Measurements from ENCODE around the gene RHCG. TPM values are rescaled to one million over a fixed set of nuclear protein-coding genes. Genes with fewer than 3 reads are reported as not detected.

Gene RHCG
- polyA plus RNA-seq, 4 donors = 0.16 to 2.6 (median 2.2) TPM

Other genes with a start within 250 kb of the RHCG start
- gene POLG, start 161.8 kb downstream of the RHCG start, polyA plus RNA-seq (ENCODE audit: insufficient read length in 4 of 4) = 10 to 100 TPM; 40.1 to 58.0 (median 49.5) TPM
- gene TICRR, start 78.9 kb upstream of the RHCG start, polyA plus RNA-seq (ENCODE audit: insufficient read length in 4 of 4) = 10 to 100 TPM in 2 of 4 donors, 1 to 10 TPM in 2; 7.2 to 12.8 (median 9.5) TPM
- gene KIF7, start 158.9 kb upstream of the RHCG start, polyA plus RNA-seq (ENCODE audit: insufficient read length in 4 of 4) = 10 to 100 TPM in 2 of 4 donors, 1 to 10 TPM in 2; 9.2 to 16.1 (median 11.7) TPM
- 1 to 10 TPM in 3 of 4 donors, under 1 TPM in 1; 0.95 to 1.9 (median 1.2) TPM for gene PLIN1, start 182.8 kb upstream of the RHCG start, polyA plus RNA-seq (ENCODE audit: insufficient read length in 4 of 4)
- 10 to 100 TPM; 15.9 to 20.9 (median 19.2) TPM for gene PEX11A, start 194.2 kb upstream of the RHCG start, polyA plus RNA-seq (ENCODE audit: insufficient read length in 4 of 4)
- 1 to 10 TPM in 3 of 4 donors, under 1 TPM in 1; 0.38 to 3.0 (median 2.3) TPM for gene WDR93, start 194.2 kb upstream of the RHCG start, polyA plus RNA-seq (ENCODE audit: insufficient read length in 4 of 4)